LoVo (cell line): ENCODE results near the gene STK17A.

ENCODE experiments used
- DNase-seq: peaks from one replicate; pipeline ENCODE4 v3.0.0-alpha.2; 2016; ENCODE audit warnings: low spot score

The STK17A gene

DNA sequence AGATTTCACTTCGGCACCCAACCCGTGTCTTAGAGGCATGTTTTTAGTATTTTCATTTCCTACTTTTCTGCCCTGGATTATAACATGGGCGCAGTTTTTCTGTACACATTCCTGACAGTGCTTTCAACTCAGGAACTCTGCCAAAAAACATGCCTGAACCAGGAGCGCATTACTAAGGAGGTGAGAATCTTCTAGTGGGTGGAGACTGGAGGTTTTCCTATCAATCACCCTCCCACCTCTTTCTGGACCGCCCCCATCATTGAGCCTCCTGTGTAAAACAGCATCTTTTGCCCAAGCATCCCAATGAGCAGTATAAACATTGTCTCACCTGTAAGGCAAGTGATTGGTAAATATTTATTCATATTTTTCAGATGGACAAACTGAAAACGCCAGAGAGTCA lies 53.2 kb downstream of the STK17A start:
- no peak for DNase-seq

GRCh38 chr7:43637114-43637806 lies 54.4 kb downstream of the STK17A start:
- no peak for DNase-seq

GRCh38 chr7:43639858-43640491 lies 57.1 kb downstream of the STK17A start:
- DNase-seq: no peak

DNA sequence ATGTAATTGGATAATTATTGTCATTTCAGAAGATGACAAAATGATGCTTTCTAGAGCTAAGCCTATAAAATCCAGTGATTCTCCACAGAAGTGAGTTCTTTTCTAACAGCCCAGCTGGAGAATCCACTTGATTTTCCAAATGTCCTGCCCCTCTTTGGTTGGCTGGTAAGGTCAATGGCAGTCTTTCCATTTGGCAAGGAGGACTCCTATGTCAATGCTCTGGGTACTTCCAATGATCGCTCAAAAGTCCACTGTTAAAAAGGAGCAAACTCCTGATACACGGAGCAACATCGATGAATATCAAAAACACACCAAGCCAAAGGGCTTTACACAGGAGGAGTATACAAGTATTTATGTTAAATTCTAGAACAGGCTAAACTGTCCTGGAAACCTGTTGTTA lies 57.8 kb downstream of the STK17A start:
- no peak for DNase-seq

GRCh38 chr7:43642897-43643630 lies 60.2 kb downstream of the STK17A start:
- DNase-seq: no peak

GRCh38 chr7:43643846-43644245 lies 60.9 kb downstream of the STK17A start:
- no peak for DNase-seq

GRCh38 chr7:43645699-43646226 lies 62.9 kb downstream of the STK17A start:
- no peak for DNase-seq

DNA sequence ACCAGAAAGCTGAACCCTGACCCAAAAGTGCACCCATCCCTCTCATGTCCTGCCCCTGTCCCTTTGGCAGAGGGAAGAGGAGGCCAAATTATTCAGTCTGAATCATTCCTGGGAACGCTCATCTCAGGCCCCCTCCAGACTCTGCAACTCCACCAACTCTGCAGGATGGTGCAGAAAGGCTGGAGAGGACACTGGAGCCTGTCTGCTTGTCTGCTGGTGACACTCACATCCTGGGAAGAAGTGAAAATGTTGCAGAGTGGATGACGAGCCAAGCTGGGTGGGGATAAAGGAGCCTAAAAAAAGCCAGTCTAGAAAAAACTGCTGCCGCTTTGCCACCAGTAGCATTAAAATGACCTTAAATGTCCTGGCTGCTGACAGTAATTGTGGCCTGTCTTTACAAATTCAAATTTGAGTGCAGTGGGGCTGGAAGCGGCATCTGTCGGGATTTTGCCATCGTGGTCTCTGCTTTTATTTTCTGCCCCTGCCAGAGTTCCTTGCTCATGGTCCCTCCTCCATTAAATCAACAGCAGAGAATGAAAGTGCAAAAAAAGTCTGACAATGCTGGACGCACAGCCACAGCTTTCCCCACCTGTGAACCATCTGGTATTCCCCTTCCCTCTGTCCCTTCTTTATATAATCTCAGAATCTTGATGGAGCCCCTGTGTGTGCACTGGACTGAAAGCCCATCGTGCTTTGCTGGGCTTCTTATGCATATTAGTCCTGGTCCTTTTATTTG lies 63.9 kb downstream of the STK17A start:
- DNase-seq: no peak

- no peak for DNase-seq
Observed at GRCh38 chr7:43647339-43647672, 64.4 kb downstream of the STK17A start.

- DNase-seq: peak; percentile 72
Observed at GRCh38 chr7:43647673-43648472, 65.0 kb downstream of the STK17A start.

DNA sequence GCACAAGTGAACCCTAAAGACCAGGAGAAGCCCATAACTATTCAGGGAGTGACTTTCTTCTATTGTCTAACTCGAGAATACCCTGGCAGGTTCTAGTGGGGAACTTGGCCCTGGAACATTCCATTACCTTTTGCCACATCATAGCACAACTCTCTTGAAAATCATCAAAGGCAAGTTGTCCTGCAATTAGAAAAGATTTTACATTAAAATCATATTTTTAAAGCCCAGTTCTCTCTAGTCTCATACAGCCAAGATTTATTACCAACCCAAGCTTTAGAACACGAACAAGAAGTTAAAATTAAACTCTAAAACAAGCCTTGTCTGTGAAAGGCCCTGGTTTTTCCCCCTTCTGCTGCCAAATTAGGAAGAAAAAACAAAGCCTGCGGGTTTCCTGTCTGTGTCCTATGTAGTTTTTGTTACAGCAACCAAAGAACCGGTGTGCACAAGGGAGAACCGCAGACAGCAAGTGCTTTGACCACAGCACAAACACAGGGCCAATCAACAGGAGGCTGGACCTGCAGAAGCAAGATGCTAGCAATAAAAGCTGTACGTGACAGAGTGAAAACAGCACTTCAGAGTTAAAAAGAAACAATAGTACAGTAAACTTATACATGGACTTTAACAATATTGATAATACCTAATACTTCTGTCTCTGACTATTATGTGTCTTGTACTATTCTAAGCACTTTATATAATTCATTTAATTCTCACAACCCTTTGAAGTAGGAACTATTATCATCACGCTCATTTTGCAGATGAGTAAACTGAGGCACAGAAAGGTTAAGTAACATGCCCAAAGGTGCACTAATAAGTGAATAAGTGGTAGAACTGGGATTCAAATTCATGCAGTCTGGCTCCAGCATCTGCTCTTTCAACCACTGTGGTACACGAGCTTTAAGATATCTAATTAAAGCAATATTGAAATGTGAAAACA lies 65.8 kb downstream of the STK17A start:
- no peak for DNase-seq

DNA sequence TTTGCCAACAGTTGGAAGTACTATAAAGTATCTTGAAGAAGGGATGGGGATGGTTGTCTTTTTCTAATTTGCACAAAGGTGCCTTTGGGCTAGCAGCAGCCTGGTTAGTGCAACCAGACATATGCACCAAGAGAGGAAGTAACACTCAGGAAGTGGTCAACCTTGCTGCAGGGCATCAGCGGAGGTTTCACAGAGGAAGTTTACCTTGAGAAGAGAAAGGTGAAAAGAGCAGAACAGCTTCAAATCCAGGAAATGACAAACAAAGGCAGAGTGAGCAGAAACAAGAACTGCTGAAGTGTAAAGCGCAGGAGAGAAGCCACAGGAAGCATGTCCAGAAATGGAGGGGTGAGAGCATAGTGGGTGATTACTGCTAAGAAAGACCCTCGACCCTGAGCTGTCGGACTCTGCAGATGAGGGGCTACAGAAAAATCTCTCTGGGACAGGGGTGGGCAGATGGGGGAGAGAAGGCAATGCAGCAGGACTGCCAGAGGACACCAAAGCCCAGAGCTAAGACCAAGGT lies 66.9 kb downstream of the STK17A start:
- no peak for DNase-seq

DNA sequence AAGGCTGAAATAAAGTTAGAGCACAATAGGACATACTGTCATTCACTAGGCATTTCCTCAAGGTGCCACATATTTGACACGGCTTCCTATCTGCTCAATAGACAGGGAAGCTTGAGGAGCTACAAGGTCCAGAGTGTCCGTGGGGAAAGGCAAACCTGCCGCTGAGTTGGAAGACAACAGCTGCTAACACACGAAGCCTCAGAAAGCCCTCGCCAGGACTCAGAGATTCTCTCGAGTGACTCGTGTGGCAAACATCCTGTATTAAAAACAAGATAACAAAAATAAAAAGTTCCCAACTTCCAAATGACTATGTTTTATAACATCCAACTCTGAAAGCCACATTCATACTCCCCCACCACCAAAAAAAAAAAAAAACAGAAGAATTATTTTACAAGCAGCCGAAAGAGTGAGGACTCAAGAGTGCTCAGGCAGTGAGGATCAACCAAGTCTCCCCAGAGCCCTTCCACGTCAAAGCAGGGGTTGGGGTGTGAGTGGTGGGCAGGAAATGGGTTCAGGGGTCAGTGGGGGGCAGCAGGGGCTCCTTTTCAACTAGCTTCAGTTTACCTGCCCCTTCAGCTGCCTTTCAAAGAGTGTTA lies 67.6 kb downstream of the STK17A start:
- DNase-seq: peak; percentile 23

GRCh38 chr7:43652364-43652763 lies 69.5 kb downstream of the STK17A start:
- DNase-seq: no peak

DNA sequence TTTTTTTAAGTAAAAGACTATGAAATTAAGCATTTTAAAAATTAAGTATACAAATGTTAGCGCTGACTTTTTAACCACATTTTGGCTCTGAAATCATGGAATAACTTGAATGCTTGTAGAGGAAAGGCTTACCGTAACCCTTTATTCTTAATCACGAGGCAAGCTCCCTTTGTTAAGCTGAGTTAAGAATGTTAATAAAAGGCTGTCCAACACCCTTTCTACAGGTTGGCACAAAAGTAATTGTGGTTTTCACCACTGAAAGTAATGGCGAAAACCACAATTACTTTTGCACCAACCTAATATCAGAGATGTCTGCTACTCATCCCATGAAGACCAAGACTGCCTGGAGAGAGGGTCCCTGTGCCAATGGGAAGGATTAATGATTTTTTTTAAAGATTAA lies 70.6 kb downstream of the STK17A start:
- DNase-seq: no peak

DNA sequence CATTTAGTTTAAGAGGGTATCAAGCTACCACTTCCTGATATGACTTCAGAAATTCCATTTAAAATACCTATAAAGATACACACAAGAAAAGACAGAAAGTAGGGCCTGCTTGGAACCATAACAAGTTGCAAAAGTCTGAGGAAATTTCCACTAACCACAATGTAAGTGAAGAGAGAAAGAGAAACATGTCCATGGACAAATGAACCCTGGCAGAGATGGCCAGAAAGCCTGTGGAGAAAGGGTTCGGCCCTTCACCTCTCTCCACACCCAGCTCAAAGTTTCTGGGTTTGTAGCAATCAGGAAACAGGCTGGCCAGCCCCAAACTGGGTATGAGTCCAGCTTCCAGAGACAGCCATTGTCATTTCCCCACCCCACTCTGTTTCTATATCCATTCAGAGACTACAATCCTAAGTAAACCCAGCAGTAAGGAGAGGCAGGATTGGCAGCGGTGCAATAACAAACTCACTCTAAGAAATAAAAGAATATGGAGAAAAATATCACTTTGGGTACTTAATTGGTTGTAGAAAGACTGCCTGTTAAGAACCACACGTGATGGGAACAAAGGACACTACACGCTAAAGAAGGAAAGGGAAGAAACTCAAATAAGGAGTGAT lies 71.1 kb downstream of the STK17A start:
- DNase-seq: no peak

- no peak for DNase-seq
Observed at GRCh38 chr7:43655584-43655983, 72.7 kb downstream of the STK17A start.

- no peak for DNase-seq
Observed at GRCh38 chr7:43656997-43657396, 74.1 kb downstream of the STK17A start.
